ENCODE results near the gene TOR1B.

GRCh38 chr9:129785866-129786265, 17.1 kb upstream of the TOR1B start:
- TF ChIP-seq CTCF (IDR thresholded peaks at IDR 0.05; ENCODE audit: low read depth, low read length, poor library complexity, severe bottlenecking) (no peak), EZH2phosphoT487 (IDR thresholded peaks at IDR 0.05; ENCODE audit: borderline replicate concordance, low read length) (no peak)

Data from DOHH2 (cell line).